HG03575 (cell line): Measurements from ENCODE around the gene CKMT2.

Experiments
- ATAC-seq: cut with Tn5 transposase; IDR thresholded peaks from one replicate; pipeline ENCODE4 v1.9.1; 2021; ENCODE audit not compliant: unreplicated experiment, insufficient number of reproducible peaks, low FRiP score; ENCODE audit errors: extremely low read depth

CKMT2 gene

GRCh38 chr5:81212211-81212751 is 20.8 kb upstream of the CKMT2 start:
- ATAC-seq = no peak

GRCh38 chr5:81213070-81213469 is 20.1 kb upstream of the CKMT2 start:
- ATAC-seq = no peak

- ATAC-seq = no peak
Observed at GRCh38 chr5:81214848-81215247, 18.3 kb upstream of the CKMT2 start.

GRCh38 chr5:81216152-81216551 is 17.0 kb upstream of the CKMT2 start:
- no peak for ATAC-seq

GRCh38 chr5:81219389-81219788 is 13.7 kb upstream of the CKMT2 start:
- ATAC-seq = no peak

- no peak for ATAC-seq
Observed at GRCh38 chr5:81222285-81222684, 10.8 kb upstream of the CKMT2 start.

- ATAC-seq = no peak
Observed at GRCh38 chr5:81225463-81225862, 7.7 kb upstream of the CKMT2 start.

GRCh38 chr5:81226286-81226685 is 6.8 kb upstream of the CKMT2 start:
- ATAC-seq = no peak

- no peak for ATAC-seq
Observed at GRCh38 chr5:81226949-81227348, 6.2 kb upstream of the CKMT2 start.

- no peak for ATAC-seq
Observed at GRCh38 chr5:81228084-81228483, 5.0 kb upstream of the CKMT2 start.

GRCh38 chr5:81230416-81230815 is 2.7 kb upstream of the CKMT2 start:
- no peak for ATAC-seq

- ATAC-seq = no peak
Observed at GRCh38 chr5:81232464-81233079, 550 bp upstream of the CKMT2 start.

- no peak for ATAC-seq
Observed at GRCh38 chr5:81234299-81234698, 1.2 kb downstream of the CKMT2 start.

GRCh38 chr5:81234801-81235200 is 1.7 kb downstream of the CKMT2 start:
- ATAC-seq = no peak

- ATAC-seq = no peak
Observed at GRCh38 chr5:81235287-81236072, 2.4 kb downstream of the CKMT2 start.

- ATAC-seq = no peak
Observed at GRCh38 chr5:81238460-81238859, 5.3 kb downstream of the CKMT2 start.

GRCh38 chr5:81239613-81240012 is 6.5 kb downstream of the CKMT2 start:
- no peak for ATAC-seq

- no peak for ATAC-seq
Observed at GRCh38 chr5:81241001-81241400, 7.9 kb downstream of the CKMT2 start.

GRCh38 chr5:81241961-81242648 is 9.0 kb downstream of the CKMT2 start:
- ATAC-seq = no peak

- ATAC-seq = no peak
Observed at GRCh38 chr5:81242906-81243436, 9.8 kb downstream of the CKMT2 start.
